Fibroblast of villous mesenchyme (primary cell): ENCODE results near the gene CD1C. TPM values are rescaled to one million over a fixed set of nuclear protein-coding genes. Genes with fewer than 3 reads are reported as not detected.
"Not testable (repeated sequence)": the region's sequence is repeated elsewhere in the genome, so short reads cannot be mapped to it uniquely, and the experiment has no call there.

ENCODE experiments used
- DNase-seq: peaks from one replicate; pipeline ENCODE4 v3.0.0-alpha.2; 2010; ENCODE audit warnings: low read depth
- H3K4me3 ChIP-seq: 2 replicates; pipeline ENCODE4 v1.5.1; 2011; ENCODE audit warnings: low read depth, mild to moderate bottlenecking, low read length
- total RNA-seq: library from RNA; depleted of rRNA; stranded (reverse); fragments of >200 nt; gene quantifications from 2 replicates; pipeline ENCODE4 v1.2.3, GENCODE V29; 2012
- TF ChIP-seq, protein P1 (sequence below): IDR thresholded peaks from 2 replicates; pipeline ENCODE4 v1.5.1; 2012; ENCODE audit warnings: low read depth, mild to moderate bottlenecking, low read length; ENCODE audit not compliant: insufficient read depth

CD1C gene
- total RNA-seq, 1 donor: not detected

DNA sequence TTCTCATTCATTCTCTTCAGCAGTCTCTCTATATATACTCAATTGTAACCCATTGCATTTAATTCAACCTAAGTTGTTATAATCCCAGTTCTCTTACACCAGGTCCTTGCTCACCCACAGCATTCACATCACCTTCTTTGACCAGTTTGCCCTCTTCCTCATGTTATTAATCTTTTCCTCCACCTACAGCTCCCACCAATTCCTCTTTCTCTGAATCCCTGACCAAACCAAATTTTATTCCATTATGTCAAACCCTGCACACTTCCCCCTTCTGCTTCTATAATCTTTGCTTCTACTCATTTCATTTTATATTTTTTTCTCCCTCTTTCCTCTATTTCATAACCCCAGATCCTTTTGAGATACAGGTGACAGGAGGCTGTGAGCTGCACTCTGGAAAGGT is 34.1 kb upstream of the CD1C start:
- no peak overlapping the region for H3K4me3 ChIP-seq
- TF ChIP-seq, protein P1, sequence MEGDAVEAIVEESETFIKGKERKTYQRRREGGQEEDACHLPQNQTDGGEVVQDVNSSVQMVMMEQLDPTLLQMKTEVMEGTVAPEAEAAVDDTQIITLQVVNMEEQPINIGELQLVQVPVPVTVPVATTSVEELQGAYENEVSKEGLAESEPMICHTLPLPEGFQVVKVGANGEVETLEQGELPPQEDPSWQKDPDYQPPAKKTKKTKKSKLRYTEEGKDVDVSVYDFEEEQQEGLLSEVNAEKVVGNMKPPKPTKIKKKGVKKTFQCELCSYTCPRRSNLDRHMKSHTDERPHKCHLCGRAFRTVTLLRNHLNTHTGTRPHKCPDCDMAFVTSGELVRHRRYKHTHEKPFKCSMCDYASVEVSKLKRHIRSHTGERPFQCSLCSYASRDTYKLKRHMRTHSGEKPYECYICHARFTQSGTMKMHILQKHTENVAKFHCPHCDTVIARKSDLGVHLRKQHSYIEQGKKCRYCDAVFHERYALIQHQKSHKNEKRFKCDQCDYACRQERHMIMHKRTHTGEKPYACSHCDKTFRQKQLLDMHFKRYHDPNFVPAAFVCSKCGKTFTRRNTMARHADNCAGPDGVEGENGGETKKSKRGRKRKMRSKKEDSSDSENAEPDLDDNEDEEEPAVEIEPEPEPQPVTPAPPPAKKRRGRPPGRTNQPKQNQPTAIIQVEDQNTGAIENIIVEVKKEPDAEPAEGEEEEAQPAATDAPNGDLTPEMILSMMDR: no peak
- DNase-seq: no peak

DNA sequence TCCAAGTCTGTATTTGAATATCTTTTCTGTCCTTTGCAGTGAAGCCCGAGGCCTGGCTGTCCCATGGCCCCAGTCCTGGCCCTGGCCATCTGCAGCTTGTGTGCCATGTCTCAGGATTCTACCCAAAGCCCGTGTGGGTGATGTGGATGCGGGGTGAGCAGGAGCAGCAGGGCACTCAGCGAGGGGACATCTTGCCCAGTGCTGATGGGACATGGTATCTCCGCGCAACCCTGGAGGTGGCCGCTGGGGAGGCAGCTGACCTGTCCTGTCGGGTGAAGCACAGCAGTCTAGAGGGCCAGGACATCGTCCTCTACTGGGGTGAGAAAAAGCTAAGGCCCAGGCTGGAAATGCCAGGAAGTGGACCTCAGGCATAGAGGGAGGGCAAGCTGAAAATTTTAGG is 33.0 kb upstream of the CD1C start:
- H3K4me3 ChIP-seq, DNase-seq: not testable (repeated sequence)

DNA sequence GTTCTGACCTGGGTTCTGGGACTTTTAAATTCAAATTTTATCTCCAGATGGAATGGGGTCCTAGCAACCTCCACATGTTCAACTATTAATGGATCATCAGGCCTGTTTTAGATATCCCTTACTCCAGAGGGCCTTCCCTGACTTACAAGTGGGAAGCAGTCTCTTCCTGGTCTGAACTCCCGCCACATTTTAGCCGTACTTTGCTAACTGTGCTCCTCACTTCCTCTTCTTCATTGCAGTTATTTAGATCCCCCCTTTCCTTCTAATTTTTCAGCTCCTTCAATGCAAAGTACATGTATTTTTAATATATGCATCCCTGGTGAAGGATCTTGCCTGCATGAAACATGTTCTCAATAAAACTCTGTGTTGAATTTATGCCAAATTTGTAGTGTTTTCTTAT is 31.8 kb upstream of the CD1C start:
- DNase-seq: no peak
- TF ChIP-seq, protein P1: no peak
- H3K4me3 ChIP-seq: no peak overlapping the region

DNA sequence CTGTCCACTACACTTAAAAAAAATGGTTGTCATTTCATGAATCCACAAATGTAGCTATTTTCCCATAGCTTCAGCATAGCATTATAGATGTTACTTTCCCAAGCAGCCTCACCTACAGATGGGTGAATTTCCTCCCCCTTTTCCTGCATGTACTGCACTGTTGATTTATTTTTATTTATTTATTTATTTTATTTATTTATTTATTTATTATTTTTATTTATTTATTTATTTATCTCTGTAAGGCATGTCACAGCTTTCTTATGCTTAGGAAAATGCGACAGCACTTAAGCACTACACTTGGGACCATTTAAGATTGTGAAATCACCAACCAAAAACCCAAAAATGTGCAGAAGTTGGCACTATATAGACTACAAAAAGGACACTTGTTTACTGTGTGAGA is 30.6 kb upstream of the CD1C start:
- H3K4me3 ChIP-seq: no peak overlapping the region
- DNase-seq: no peak
- TF ChIP-seq, protein P1: no peak

DNA sequence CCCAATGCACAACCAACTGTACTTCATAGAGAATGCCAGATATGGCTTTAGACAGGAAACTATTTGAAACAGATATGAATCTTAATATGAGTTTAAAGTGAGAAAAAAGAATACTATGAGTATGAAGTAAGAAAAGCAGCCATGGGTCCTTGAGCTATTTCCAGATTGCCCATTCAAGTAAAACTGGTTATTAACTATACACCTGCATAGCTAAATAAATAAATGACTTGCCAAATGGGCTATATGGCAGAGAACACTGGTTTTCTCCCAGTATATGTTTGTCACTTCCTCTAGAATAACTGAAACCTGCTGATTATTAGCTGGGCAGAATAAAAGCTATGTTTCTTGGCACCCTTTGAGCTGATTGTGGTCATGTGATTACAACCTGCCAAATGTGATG is 17.0 kb upstream of the CD1C start:
- TF ChIP-seq, protein P1: no peak
- no peak overlapping the region for H3K4me3 ChIP-seq
- DNase-seq: no peak

DNA sequence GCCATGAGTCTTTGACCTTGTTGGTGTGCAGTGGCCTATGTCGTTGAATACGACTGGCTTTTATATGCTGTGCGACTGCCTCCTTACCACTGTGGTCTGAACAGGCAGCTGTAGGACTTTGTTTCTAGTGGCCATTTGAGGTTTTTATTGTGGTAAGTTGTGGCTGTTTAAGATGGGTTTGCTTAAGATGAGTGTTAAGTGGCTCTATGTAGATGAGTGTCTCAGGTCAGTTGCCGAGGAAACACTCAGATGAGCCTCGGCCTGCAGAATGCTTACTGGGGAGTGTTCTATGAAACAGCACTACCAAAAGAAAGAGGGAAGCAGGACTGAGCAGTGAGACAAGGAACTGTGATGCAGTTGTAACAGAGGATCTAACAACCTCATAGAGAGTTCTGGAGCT is 14.9 kb upstream of the CD1C start:
- no peak for DNase-seq
- TF ChIP-seq, protein P1: no peak
- H3K4me3 ChIP-seq: no peak overlapping the region

DNA sequence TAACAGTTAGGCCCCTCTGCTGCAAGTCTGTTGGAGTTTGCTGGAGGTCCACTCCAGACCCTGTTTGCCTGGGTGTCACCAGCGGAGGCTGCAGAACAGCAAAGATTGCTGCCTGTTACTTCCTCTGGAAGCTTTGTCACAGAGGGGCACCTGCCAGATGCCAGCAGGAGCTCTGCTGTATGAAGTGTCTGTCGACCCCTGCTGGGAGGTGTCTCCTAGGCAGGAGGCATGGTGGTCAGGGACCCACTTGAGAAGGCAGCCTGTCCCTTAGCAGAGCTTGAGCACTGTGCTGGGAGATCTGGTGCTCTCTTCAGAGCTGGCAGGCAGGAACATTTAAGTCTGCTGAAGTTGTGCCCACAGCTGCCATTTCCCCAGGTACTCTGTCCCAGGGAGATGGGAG is 7.3 kb upstream of the CD1C start:
- H3K4me3 ChIP-seq, DNase-seq: not testable (repeated sequence)

DNA sequence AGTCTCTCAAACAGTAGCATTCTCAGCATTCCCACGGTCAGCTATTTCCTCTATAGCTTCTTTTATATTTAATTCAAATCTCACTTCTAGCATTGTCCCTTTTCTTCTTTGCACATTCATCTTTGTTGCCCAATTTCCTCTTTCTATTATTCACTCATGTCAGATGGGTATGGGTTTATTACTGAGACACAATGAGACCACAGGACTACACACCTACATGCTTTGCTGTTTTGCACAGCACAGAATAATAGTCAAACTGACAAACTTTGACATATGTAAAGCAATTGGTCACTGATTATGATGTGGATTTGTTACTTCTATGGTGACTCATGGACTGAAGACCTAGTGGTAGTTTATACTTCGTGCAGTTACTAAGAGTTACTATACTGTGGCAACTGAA is 5.8 kb upstream of the CD1C start:
- no peak for DNase-seq
- no peak overlapping the region for H3K4me3 ChIP-seq
- TF ChIP-seq, protein P1: no peak
